OCI-LY7 (cell line): ENCODE measurements around the gene NOTCH2. TPM values are rescaled to one million over a fixed set of nuclear protein-coding genes. Genes with fewer than 3 reads are reported as not detected.

Experiments
- BruUV-seq: library from RNA; stranded (reverse); fragments of 400-500 nt; replicated peaks from 2 replicates; lab custom pipeline; 2021; lab: Mats Ljungman, UMichigan
- CTCF ChIA-PET: fragments of 300-600 bp; sonication (Branson Sonifier 250); formaldehyde crosslinking; loops from one replicate; lab custom pipeline; 2022; ENCODE audit warnings: antibody characterized with exemption; ENCODE audit not compliant: unreplicated experiment; lab: Charles Lee
- POLR2A ChIA-PET: fragments of 300-600 bp; sonication (Branson Sonifier 250); formaldehyde crosslinking; loops from one replicate; lab custom pipeline; 2022; ENCODE audit warnings: antibody characterized with exemption; lab: Charles Lee
- DNase-seq: peaks from one replicate; pipeline ENCODE4 v3.0.0-alpha.2; 2015; ENCODE audit warnings: low spot score
- H2AFZ ChIP-seq: fragments of 200-600 bp; sonication (generic), shearing (Covaris generic); 2 replicates; pipeline ENCODE4 v1.6.1; 2014; ENCODE audit warnings: mild to moderate bottlenecking, antibody characterized with exemption, low read length, moderate library complexity
- H3K27ac ChIP-seq: fragments of 200-600 bp; sonication (generic); 2 replicates; pipeline ENCODE4 v1.5.1; 2014; ENCODE audit warnings: mixed run types, low read depth, mild to moderate bottlenecking, moderate library complexity, low read length, inconsistent platforms; ENCODE audit not compliant: poor library complexity, severe bottlenecking
- H3K36me3 ChIP-seq: fragments of 200-600 bp; sonication (generic); 2 replicates; pipeline ENCODE4 v1.6.1; 2014; ENCODE audit warnings: mild to moderate bottlenecking, antibody characterized with exemption, low read length, moderate library complexity, mixed read lengths; ENCODE audit not compliant: insufficient read depth
- H3K4me1 ChIP-seq: fragments of 200-600 bp; sonication (generic); 2 replicates; pipeline ENCODE4 v1.5.1; 2014; ENCODE audit warnings: mild to moderate bottlenecking, low read length; ENCODE audit not compliant: insufficient read depth, poor library complexity, severe bottlenecking
- H3K4me2 ChIP-seq: fragments of 200-600 bp; sonication (generic); 2 replicates; pipeline ENCODE4 v1.6.1; 2014; ENCODE audit warnings: mild to moderate bottlenecking, low read length
- H3K4me3 ChIP-seq: fragments of 200-600 bp; sonication (generic); 2 replicates; pipeline ENCODE4 v1.5.1; 2014; ENCODE audit warnings: mild to moderate bottlenecking, low read depth, low read length; ENCODE audit not compliant: poor library complexity, severe bottlenecking
- H3K79me2 ChIP-seq: fragments of 200-600 bp; sonication (generic); 2 replicates; pipeline ENCODE4 v1.6.1; 2016; ENCODE audit warnings: low read depth, mild to moderate bottlenecking, low read length, moderate library complexity, mixed read lengths; ENCODE audit not compliant: insufficient read depth
- H3K9me2 ChIP-seq: fragments of 200-600 bp; sonication (generic); 2 replicates; pipeline ENCODE4 v1.6.1; 2016; ENCODE audit warnings: mild to moderate bottlenecking, low read length, mixed read lengths; ENCODE audit not compliant: insufficient read depth
- H3K9me3 ChIP-seq: fragments of 200-600 bp; sonication (generic); 2 replicates; pipeline ENCODE4 v1.6.1; 2014; ENCODE audit warnings: mild to moderate bottlenecking, mixed run types, low read length, mixed read lengths
- H4K20me1 ChIP-seq: fragments of 200-600 bp; sonication (generic); 2 replicates; pipeline ENCODE4 v1.6.1; 2014; ENCODE audit warnings: mild to moderate bottlenecking, antibody characterized with exemption, low read length, moderate library complexity, mixed read lengths; ENCODE audit not compliant: insufficient read depth
- CTCF ChIP-seq: fragments of 200-600 bp; sonication (generic); conservative IDR thresholded peaks from 2 replicates; pipeline ENCODE4 v1.5.1; 2014; ENCODE audit warnings: mild to moderate bottlenecking, antibody characterized with exemption, low read length, moderate library complexity, mixed read lengths
- EZH2phosphoT487 ChIP-seq: fragments of 200-600 bp; sonication (generic); IDR thresholded peaks from 2 replicates; pipeline ENCODE4 v1.6.1; 2018; ENCODE audit warnings: low read depth, borderline replicate concordance, mild to moderate bottlenecking, mixed run types, antibody characterized with exemption, low read length, moderate library complexity, mixed read lengths
- intact Hi-C: fragments of 100-400 bp; cut with micrococcal nuclease; formaldehyde crosslinking; loops from one replicate; pipeline ENCODE4 v1.10.0; 2022; ENCODE audit not compliant: unreplicated experiment
- total RNA-seq, 2 experiments: library from RNA; depleted of rRNA in 1 of 2; stranded (reverse); fragments of >200 nt in 1 of 2; shearing (Covaris generic) in 1 of 2; gene quantifications; 2 replicates each; pipeline ENCODE4 v1.2.3, GENCODE V29; 2014 to 2022

The NOTCH2 gene
- total RNA-seq, 2 experiments from 2014 or later, result 31.0 to 50.6 TPM

DNA sequence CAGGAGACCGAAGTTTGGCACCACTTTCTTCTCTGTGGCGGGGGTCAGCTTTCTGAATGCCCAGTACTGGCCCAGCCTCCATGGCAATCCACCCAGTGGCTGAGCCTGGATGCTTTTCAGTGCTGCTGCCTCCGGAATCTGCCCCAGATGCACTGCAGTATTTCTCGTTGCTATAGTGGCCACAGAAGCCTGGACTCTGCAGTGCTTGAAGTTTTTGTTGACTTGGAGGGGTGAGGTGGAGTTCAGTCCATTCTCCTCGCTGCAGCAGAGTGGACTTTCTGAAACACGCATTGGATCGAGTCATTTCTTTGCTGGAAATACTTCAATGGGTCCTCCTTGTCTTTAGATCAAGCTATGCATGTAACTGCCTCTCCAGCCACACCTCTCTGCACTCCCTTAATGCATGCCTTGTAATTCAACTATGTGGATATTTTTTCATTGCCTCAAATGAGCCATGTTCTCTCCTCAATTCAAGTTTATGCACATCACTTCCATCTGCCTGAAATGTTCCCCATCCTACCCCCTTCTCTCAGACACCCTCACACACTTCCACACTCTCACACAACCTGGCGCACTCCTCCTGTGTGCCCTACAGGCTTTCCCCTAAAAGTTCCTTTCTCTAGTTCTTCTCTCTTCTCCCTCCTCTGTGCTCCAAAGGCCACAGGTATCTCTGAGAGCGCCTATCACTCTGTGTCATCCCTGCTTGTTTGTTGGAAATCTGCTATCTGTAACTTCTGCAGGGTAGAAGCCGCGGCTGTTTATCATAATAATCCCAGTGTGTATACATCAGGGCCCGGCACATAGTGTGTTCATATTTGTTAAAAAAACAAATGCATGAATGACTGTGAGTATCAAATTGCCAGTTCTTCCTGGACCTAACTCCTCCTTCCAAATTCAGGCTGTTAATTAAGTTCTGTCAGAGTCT is 189.7 kb downstream of the NOTCH2 start:
- Histone ChIP-seq H3K4me1 (no peaks in the 10 kb centered on the region), H3K9me3 (no peaks in the 10 kb centered on the region), H3K4me2 (no peak overlapping the region), H3K36me3 (no peaks in the 10 kb centered on the region), H3K27ac (no peak overlapping the region), H2AFZ (no peak overlapping the region), H3K9me2 (no peaks in the 10 kb centered on the region), H3K4me3 (no peak overlapping the region), H4K20me1 (no peaks in the 10 kb centered on the region), H3K79me2 (no peaks in the 10 kb centered on the region)
- no TSS peak for BruUV-seq
- TF ChIP-seq CTCF, result no peak
- TF ChIP-seq EZH2phosphoT487, result no peak
- no peak for DNase-seq
- CTCF ChIA-PET, result no interaction called here
- intact Hi-C loops, result loop anchor here (10.0 kb wide), 2 partner anchors 265 kb away; no protein-coding TSS in a partner anchor
- POLR2A ChIA-PET, result no interaction called here

- no peak for DNase-seq
- CTCF ChIA-PET, result interaction anchor here (0.6 kb wide), 1 partner anchor 11 kb away, joined by 3 read pairs; no protein-coding TSS in a partner anchor
- POLR2A ChIA-PET, result interaction anchor here (0.7 to 1.0 kb wide), 2 partner anchors 11 to 12 kb away, joined by 4 to 6 read pairs; no protein-coding TSS in a partner anchor
- H3K9me2 ChIP-seq, result no peaks in the 10 kb centered on the region
- no peak overlapping the region for H3K4me2 ChIP-seq
- no peak overlapping the region for H3K4me3 ChIP-seq
- intact Hi-C loops, result loop anchor here (10.0 kb wide), 2 partner anchors 263 to 267 kb away; no protein-coding TSS in a partner anchor
- BruUV-seq, result no TSS peak
- no peaks in the 10 kb centered on the region for H3K9me3 ChIP-seq
- H3K36me3 ChIP-seq, result no peaks in the 10 kb centered on the region
- no peaks in the 10 kb centered on the region for H3K4me1 ChIP-seq
- no peak overlapping the region for H2AFZ ChIP-seq
- no peaks in the 10 kb centered on the region for H3K79me2 ChIP-seq
- TF ChIP-seq CTCF (no peak), EZH2phosphoT487 (no peak)
- no peaks in the 10 kb centered on the region for H4K20me1 ChIP-seq
- no peak overlapping the region for H3K27ac ChIP-seq
These were observed 191.3 kb downstream of the NOTCH2 start for GRCh38 chr1:119878171-119878570.

- POLR2A ChIA-PET, result no interaction called here
- intact Hi-C loops, result loop anchor here (10.0 kb wide), 2 partner anchors 259 to 271 kb away; no protein-coding TSS in a partner anchor
- CTCF ChIA-PET, result no interaction called here
These were observed 195.3 kb downstream of the NOTCH2 start for GRCh38 chr1:119874186-119874585.

More at GRCh38 chr1:119874186-119874585, 195.3 kb downstream of the NOTCH2 start:
- H3K4me3 ChIP-seq, result no peak overlapping the region
- no peak overlapping the region for H2AFZ ChIP-seq
- H3K9me3 ChIP-seq, result no peaks in the 10 kb centered on the region
- H3K79me2 ChIP-seq, result no peaks in the 10 kb centered on the region
- H3K36me3 ChIP-seq, result no peaks in the 10 kb centered on the region
- H3K4me2 ChIP-seq, result no peak overlapping the region
- no peak for DNase-seq
- no peak overlapping the region for H3K27ac ChIP-seq
- no peaks in the 10 kb centered on the region for H4K20me1 ChIP-seq
- no TSS peak for BruUV-seq
- H3K4me1 ChIP-seq, result no peaks in the 10 kb centered on the region
- H3K9me2 ChIP-seq, result no peaks in the 10 kb centered on the region
- TF ChIP-seq CTCF (no peak), EZH2phosphoT487 (no peak)
